Fibroblast of skin of right quadriceps (primary cell): ENCODE results near the gene MRPS5.
"Not testable (repeated sequence)": the region's sequence is repeated elsewhere in the genome, so short reads cannot be mapped to it uniquely, and the experiment has no call there.

ENCODE experiments used
- DNase-seq: peaks from one replicate; pipeline ENCODE4 v3.0.0-alpha.2; 2013

MRPS5 gene

DNA sequence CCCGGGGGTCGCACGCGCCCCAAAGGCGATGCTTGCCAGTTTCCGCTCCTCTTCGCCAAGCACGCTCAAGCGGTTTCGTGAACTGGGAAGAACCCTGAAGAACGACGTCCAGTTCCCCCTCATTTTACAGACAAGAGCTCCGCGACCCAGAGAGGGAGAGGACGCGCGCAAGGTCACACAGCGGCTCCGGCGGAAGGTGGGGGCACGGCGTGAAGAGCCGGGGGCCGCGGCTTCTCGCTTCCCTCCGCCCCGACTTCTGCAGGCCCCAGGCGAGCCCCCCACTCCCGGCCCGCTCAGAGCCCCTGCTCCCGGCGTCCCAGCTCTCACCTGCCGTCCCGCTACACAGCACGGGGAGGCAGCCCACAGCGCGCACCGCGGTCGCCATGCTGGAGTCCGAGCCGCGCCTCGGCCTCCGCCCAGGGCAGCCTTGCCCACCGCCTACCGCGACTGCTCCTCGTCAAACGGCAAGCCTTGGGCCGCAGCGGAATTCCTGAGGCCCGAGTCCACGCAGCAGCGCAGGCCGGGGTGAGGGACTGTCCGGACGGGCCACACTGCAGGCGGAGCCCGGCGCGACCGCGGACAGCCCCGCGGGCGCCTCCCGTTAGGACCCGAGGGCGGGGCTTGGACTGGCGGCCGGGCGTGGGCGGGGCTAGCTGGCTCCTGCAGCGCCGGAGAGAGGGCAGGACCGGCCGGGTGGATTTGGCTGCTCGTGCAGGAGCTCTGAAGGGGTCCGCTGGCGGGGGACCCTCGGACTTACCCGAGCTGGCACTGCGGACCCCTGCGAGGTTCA lies at the start of gene MRPS5:
MRPS5 (minus strand) TSS at position 402 of the 790 bp plus-strand sequence; CDS start at position 385, 17 bp downstream.
- peak; percentile 68 for DNase-seq

DNA sequence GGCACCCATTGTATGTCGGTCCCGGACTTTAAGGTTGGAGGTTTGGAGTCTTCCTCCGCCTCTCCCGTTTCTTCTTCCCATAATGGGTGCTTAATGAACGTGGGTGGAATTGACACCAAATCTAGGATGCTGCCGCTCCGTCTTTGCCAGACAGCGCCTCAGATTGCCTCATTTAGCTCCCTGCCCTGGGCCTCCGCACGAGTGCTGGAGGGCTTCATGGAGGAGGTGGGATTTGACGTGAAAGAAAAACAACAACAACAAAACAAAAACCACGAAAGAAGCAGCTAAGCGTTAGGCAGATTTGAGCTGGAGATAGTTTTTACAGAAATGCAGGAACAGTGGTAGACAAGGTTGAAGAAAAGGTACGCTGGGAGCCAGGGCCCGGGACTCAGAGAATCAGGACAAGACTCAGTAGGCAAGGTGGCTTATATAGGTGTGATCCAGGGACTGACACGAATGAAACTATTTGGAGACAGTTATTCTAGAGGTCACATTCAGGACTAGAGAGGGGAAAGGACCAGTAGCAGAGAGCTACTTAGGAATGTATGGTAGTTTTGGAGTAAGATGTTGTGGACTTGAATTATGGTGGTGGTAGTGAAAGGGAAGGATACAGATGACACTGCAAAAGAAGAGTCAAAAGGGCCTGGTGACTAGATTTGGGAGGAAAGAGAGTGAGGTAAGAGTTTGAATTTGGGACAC lies 44.6 kb upstream of the MRPS5 start:
- DNase-seq: no peak

DNA sequence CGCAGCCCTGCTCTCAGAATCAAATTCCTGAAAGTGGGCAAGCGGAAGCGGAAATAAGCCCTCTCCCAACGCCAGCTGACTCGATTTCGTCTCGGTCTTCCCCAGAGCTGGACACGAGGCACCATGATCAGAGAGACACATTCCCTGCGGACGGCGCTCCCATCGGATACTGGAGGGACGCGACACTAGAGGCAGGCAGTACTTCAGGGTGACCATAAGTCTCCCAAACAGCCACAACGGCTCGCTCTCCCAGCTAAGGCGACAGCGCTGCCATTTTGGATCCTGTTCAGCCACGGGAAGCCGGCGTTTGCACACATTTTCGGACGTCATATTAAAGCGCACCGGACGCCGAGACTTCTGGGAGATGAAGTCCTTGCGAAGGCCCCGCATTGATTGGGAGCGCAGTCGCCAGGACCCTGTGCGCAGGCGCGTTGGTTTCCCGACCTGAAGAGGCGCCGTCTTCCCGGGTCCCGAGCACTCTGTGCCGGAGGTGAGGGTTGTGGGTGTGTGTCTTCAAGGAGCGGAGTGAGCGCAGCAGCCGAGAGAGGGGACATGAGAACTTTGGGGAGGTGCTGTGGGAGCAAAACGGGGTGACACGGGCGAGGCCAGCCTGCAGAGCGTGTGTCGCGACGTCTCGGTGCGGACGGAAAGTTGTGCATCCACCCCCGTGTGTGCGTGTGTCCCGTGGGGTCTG lies 43.9 kb upstream of the MRPS5 start, which contains the start of gene ZNF2:
ZNF2 (plus strand) TSS at position 439 of the 694 bp plus-strand sequence. CDS start 10,418 bp downstream, outside the sequence.
- DNase-seq: peak; percentile 98

DNA sequence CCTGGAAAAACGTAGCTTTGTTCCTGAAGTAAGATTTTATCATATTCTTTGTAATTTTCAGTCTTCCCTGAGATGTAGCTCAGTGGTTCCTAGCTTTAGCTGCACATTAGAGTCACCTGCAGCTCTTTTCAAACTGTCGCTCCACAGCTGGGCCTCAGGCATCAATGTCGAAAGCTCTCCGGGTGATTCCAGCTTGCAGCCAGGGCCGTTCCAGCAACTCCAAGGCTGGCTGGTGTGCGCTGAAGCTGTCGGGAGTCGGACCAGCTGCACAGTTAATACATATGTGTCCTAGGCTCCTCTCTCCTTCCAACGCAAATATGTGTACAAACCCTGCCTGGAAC lies 43.4 kb upstream of the MRPS5 start:
- DNase-seq: no peak

DNA sequence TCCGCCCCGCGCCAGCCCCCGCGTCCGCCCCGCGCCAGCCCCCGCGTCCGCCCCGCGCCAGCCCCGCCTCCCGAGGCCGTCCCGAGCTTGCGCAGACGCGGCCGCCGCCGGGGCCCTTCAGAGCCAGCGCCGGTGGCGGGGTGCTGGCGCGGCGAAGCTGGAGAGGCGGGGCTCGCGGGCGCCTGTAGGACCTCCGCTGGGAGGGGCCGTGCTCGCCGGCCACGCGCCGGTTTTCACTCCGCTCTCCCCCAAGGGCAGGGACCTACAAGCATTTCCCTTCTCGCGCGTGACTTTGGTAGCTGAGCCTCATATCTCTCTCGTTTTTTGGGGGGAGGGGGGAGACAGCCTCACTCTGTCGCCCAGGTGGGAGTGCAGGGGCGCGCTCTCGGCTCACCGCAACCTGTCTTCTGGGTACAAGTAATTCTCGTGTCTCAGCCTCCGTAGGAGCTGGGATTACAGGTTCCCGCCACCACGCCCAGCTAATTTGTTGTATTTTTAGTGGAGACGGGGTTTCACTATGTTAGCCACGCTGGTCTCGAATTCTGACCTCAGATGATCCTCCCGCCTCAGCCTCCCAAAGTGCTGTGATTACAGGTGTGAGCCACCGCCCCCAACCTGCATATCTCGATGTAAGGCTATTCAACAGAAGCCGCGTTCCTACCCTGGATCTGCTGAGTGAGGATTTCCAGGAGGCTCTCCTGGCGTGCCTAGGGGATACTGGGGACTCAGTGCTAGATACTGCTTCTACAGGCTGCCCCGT lies 38.3 kb upstream of the MRPS5 start, which contains the start of gene ZNF514:
ZNF514 (minus strand) TSS at position 159 of the 760 bp plus-strand sequence. CDS start 6,595 bp downstream, outside the sequence.
- DNase-seq: peak; percentile 67

DNA sequence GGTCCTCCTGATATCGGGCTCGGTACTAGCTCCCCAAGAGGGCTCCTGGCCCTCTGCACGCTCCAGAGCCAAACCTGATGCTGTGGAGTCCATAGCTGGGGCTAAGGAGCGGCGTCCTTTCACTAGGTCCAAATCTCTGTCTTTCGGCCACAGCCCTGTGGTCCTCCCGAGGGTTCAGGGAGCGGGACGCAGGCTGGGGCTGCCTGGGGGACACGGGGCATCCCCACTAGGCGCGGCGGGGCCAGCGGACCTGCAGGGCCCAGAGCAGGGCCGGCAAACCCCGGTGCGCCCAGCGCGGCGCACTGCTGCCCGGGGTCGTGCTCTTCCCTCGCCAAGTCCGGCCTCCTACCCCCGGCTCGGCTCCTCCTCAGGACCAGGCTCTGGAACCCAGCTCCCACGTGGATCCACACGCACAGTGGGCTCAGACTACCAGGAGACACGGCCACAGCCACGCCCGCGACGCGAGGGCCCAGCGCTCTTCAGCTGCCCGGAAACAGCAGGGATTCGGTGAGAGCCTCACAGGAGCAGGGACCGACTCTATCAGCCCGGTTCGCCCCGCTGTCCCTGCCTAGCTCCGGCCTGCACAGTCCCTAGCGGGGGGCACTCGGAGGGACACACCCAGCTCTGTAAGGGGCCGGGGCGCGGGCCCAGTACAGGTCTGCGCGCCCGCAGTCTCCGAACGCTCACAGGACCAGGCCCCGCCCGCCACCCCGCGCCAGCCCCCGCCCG lies 37.4 kb upstream of the MRPS5 start:
- DNase-seq: peak; percentile 39

DNA sequence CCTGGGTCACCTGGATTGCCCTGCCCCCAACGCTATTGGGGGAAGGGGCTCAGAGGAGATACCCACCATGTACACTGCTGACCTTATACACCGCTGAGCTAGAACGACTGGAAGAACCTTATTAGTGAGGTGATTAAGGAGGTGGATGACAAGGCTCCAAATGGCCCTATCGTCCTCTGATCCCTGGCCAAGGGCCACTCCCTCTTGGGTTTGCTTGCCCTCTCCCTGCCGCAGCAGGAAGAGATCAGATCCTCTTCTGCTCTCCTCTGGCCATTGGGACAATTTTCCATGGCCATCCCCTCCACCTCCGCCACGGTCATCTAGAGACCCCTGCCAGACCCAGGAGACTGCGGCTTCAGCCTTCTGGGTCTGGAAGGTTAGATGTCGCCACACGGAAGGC lies 36.8 kb upstream of the MRPS5 start:
- no peak for DNase-seq

DNA sequence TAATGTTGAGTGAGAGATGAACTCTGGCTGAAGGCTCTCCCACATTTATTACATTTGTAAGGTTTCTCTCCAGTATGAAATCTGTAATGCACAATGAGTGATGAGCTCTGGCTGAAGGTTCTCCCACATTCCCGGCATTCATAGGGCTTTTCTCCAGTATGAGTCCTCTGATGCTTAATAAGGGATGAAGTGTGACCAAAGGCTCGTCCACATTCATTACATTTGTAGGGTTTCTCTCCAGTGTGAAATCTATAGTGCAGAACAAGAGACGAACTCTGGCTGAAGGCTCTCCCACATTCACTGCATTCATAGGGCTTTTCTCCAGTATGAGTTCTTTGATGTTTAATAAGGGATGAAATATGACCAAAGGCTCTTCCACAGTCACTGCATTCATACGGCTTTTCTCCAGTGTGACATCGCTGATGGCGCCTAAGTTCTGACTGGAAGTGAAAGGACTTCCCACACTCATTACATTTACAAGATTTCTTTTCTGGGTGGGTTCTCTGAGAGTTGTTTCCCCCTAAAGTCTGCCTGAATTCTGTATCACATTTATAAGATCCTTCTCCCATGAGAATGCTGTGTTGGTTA lies 27.9 kb upstream of the MRPS5 start:
- no peak for DNase-seq

DNA sequence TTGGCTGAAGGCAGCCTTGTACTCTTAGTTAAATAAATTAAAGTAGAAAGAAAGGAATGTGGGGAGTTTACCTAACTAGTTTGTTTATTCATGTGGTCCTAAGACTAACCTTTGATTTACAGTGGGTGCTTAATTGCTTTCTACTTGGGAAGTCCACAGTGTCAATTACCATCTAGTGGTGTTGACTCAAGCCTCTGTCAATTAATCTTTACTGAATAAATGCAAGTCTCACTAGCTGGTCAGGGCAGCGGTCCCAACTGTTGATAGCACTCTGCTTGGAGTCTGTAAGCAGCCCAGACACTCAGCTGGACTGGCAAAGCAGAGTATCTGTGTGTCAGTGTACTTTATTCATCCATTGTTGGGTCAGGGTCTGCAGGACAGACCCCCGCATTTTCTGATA lies 22.2 kb upstream of the MRPS5 start:
- no peak for DNase-seq

DNA sequence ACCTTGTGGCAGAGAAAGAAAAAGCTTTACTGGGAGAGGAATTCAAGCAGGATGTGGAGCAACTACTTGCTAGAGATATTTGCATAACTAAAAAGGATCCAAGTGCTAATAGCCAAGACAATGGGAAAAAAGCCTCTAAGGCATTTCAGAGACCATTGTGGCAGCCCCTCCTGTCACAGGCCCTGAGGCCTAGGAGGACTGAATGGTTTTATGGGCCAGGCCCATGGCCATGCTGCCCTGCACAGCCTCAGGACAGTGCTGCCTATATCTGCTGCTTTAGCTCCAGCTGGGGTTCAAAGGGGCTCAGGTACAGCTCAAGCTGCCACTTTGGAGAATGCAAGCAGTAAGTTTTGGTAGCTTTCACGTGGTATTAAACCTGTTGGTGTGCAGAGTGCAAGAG lies 17.1 kb upstream of the MRPS5 start:
- no peak for DNase-seq

DNA sequence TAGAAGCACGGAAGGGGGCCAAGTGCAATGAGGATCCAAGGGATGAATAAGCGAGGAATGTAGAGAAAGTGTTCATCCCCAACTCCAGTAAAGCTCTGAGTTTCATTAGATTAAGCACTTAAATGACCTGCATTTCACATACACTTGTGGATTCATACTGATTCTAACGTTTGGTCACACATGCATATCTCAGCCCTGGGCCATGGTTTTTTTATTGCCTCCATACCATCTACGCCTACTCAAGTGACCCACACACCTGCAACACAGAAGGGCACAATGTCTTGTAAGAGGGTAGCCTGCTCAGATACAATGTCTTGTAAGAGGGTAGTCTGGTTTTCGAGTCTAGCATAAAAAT lies 566 bp upstream of the MRPS5 start:
- peak; percentile 1 for DNase-seq

DNA sequence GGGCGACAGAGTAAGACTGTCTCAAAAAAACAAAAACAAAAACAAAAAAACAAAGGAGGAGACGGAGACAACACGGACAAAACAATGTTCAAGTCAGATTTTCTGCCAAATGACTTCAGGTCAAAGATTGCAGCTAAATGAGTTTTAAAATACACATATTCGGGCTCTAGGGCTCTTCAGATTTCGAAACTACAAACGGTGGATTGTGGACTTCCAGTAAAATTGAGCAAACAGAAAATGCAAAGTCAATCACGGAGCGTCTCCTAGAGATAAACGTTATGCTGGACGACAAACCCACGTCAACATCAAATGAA lies 558 bp downstream of the MRPS5 start:
- DNase-seq: no peak

DNA sequence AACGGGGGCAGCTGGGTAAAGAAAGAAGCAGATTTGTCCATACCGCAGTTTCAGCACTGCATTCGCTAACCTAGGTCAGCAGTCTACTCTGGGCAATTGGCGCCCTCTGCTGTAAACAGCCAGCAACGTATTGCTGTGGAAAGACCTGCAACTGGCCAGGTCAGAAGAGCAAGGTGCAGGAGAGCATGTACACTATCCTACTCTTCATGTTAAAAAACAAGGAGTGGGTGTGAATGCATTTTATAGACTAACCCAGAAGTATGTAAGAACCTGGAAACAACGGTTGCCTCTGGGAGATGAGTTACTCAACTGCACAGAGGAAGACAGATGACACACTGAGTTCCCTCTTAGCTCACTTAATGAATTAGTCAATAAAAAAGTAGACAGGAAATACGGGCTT lies 6.2 kb downstream of the MRPS5 start:
- peak; percentile 35 for DNase-seq

DNA sequence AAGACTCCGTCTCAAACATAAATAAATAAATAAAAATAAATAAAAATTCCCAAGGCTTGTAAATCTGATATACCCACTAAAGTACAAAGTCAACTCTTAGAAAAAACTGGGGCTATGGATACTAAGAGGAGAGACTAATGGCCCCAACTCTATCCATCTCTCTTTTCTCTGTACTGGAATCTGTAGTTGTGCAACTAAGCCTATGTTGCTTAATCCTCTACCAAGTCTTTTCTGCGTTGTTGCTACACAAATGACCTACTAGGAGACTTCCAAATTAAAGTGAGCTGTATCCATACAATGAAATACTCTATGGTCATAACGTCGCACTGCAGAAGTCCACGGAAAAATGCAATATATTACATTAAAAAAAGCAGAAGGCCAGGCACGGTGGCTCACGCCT lies 8.1 kb downstream of the MRPS5 start:
- no peak for DNase-seq

DNA sequence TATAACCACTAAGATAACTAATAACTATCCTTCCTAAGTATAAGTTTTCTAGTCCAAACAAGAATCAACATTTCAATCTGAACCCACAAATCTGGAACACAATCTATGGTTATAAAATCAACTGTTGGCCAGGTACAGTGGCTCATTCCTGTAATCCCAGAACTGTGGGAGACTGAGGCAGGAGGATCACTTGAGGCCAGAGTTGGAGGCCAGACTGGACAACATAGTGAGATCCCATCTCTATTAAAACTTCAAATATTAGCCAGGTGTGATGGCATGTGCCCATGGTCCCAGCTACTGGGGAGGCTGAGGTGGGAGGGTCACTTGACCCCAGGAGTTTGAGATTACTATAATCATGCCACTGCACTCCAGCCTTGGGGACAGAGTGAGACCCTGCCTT lies 11.2 kb downstream of the MRPS5 start:
- DNase-seq: no peak

DNA sequence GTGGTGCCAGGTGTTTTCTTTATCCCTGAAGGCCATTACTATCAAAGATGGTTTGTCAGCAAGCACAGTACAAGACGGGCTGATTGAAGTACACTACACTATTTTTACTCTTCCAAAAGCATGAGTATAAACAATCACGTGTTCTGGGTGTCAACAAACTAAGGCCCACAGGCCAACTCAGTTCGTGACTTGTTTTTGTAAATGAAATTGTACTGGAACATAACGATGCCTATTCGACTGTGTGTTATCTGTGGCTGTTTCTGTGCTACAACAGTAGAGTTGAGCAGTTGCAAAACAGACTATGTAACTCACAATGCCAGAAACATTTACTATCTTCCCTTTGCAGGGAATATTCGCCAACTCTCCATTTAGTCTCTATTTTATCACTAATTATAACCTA lies 12.3 kb downstream of the MRPS5 start:
- DNase-seq: no peak

DNA sequence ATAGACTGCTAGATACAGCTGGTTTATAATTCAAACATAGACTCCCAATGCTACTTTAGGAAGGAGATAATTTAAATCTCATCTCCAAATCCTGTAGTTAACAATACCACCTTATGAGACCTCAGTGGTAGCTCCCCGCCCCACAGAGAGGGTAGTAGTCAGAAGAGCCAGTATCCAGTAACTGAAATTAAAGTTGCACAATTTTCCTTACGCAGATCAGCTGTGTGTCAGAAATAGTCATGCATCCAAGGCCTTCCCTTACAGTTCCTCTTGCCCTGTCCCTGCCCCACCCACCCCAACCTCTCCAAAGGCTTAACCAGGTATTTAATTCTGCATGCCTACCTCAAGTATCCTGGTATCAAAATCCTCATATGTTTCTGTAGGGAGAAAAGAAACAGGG lies 15.5 kb downstream of the MRPS5 start:
- DNase-seq: no peak

DNA sequence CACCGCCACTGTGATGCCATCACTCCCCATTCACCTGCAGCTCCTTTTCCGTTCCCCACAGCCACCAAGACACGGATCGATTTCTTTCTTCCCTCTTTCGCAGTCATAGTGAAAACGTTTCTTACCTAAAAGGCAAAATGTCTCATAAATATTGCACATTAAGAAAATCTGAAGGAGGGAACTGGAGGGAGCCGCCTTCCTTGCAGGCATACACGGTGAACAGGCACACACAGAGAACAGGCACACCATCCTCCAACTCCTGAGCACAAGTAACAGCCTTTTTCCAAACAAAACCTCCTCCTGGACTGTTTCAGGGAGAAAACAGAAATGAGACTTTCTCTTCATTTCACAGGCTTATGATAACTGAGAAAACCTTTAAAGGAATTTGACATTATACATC lies 17.0 kb downstream of the MRPS5 start:
- no peak for DNase-seq

DNA sequence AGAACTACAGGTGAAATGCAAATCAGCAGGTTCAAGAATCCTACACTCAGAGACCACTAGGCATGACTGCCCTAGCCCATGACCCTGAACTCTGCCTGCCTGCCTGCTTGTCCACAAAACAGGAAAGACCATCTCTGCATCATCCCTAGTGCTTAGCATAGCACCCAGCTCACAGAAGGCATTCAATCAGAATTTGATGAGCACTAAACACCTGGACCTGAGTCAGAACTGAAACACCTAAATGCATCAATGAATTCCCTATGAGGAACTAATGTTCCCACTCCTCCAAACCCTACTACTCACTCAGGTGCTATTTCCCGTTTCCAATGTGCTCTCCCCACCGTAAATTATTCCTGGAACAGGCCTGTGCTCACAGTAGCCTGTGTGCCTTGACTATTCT lies 21.7 kb downstream of the MRPS5 start:
- no peak for DNase-seq

DNA sequence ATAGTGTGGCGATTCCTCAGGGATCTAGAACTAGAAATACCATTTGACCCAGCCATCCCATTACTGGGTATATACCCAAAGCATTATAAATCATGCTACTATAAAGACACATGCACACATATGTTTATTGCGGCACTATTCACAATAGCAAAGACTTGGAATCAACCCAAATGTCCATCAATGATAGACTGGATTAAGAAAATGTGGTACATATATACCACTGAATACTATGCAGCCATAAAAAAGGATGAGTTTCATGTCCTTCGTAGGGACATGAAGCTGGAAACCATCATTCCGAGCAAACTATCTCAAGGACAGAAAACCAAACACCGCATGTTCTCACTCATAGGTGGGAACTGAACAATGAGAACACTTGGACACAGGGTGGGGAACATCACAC lies 23.3 kb downstream of the MRPS5 start:
- not testable (repeated sequence) for DNase-seq

DNA sequence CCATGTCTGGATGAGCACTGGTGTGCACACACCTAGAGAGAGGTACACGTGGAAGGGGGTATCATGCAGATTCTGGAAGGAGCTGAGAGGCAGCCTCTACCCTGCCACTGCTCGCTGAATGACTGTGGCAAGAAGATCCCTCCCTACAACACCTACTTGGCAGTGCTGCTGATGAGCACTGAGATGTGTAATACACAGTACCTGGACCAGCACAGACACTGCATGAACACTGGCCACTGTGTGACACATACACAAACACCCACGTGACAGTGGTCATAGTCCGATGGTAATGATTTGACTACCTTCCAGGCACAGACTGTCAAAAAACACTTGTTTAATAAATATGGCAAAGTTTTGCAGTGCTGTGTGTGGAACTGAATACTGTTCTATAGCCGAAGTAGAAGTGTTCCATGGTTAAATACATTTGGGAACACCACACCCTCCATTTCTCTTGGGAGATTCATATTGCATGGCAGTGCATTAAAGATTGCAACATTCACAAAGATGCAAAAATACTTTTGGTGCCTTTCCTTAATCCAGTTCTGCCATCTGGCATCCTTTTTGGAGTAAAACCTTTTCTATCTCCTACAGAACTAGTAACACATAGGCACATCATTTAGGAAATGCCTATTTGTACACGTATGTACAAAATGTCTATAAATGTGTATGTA lies 29.6 kb downstream of the MRPS5 start:
- no peak for DNase-seq

DNA sequence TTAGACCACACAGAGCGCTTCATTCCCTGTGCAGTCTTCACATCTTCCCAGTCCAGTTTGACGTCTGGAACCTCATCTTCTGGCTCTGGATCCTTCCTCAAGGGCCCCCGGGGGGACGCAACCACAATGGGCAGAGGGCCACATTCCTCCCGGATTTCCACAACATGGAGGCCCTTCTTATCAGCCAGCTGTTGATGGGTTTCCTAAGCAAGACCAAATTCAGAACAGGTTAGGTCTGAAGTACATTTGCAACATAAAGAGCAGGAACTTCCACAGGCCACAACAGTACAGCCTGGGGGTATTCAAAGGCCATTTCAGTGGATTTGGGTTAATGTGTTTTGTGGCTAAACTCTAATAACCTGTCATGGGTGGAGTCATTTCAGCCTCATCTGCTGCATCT lies 34.2 kb downstream of the MRPS5 start:
- DNase-seq: no peak
